Upper lobe of right lung (tissue), 1 donor: Measurements from ENCODE around the gene ZFR. TPM values are rescaled to one million over a fixed set of nuclear protein-coding genes. Genes with fewer than 3 reads are reported as not detected.
"Not testable (repeated sequence)": the region's sequence is repeated elsewhere in the genome, so short reads cannot be mapped to it uniquely, and the experiment has no call there.

Experiments
- ATAC-seq: fragments of 200-7000 bp; cut with Tn5 transposase; one replicate; pipeline ENCODE4 v1.9.1; 2020; ENCODE audit warnings: mild to moderate bottlenecking, moderate library complexity
- DNase-seq: peaks from one replicate; pipeline ENCODE4 v3.0.0-alpha.2; 2020
- H3K27ac ChIP-seq: fragments of 200-600 bp; one replicate; pipeline ENCODE4 v1.8.0; 2022
- H3K27me3 ChIP-seq: fragments of 200-600 bp; one replicate; pipeline ENCODE4 v1.8.0; 2022; ENCODE audit warnings: mild to moderate bottlenecking
- H3K36me3 ChIP-seq: fragments of 200-600 bp; one replicate; pipeline ENCODE4 v1.8.0; 2022
- H3K4me1 ChIP-seq: fragments of 200-600 bp; one replicate; pipeline ENCODE4 v1.8.0; 2022
- H3K4me3 ChIP-seq: fragments of 200-600 bp; one replicate; pipeline ENCODE4 v1.8.0; 2022; ENCODE audit warnings: mild to moderate bottlenecking
- H3K9me3 ChIP-seq: fragments of 200-600 bp; one replicate; pipeline ENCODE4 v1.8.0; 2022
- CTCF ChIP-seq: fragments of 200-600 bp; IDR thresholded peaks from one replicate; pipeline ENCODE4 v1.8.0; 2022; ENCODE audit warnings: antibody characterized with exemption
- intact Hi-C: fragments of 100-400 bp; cut with DNase I; formaldehyde crosslinking; loops from one replicate; pipeline ENCODE4 v1.11.0; 2022
- total RNA-seq: library from RNA; stranded (reverse); fragmentation: NEBNext Ultra II Directional; extraction: Animal tissue kit (Norgen Biotek cat#: 25700); gene quantifications from one replicate; pipeline ENCODE4 v1.2.1, GENCODE V29; 2021
- donor health status: DM: no; HTN: yes; CAD: no; lungs with severe emphysema.

ZFR gene
- total RNA-seq, 1 donor from 2014 or later, result 60.4 TPM

- H3K36me3 ChIP-seq, result no peaks in the 10 kb centered on the region
- DNase-seq (no peak), ATAC-seq (no peak)
- no peak overlapping the region for H3K4me3 ChIP-seq
- H3K9me3 ChIP-seq, result no peaks in the 10 kb centered on the region
- intact Hi-C loops, result no loop called here
- no peak overlapping the region for H3K27ac ChIP-seq
- peaks cover 4% of the 10 kb centered on the region for H3K4me1 ChIP-seq
- no peaks in the 10 kb centered on the region for H3K27me3 ChIP-seq
- TF ChIP-seq CTCF, result no peak
Measured at GRCh38 chr5:32323741-32324140, 120.8 kb downstream of the ZFR start.

GRCh38 chr5:32322882-32323281 lies 121.7 kb downstream of the ZFR start:
- TF ChIP-seq CTCF, result no peak
- intact Hi-C loops, result no loop called here
- DNase-seq, result no peak
- ATAC-seq, result no peak
- Histone ChIP-seq H3K4me3 (no peak overlapping the region), H3K9me3 (no peaks in the 10 kb centered on the region), H3K4me1 (peaks cover 4% of the 10 kb centered on the region), H3K27ac (no peak overlapping the region), H3K27me3 (no peaks in the 10 kb centered on the region), H3K36me3 (no peaks in the 10 kb centered on the region)

- H3K9me3 ChIP-seq, H3K36me3 ChIP-seq, H3K27me3 ChIP-seq, H3K4me3 ChIP-seq, ATAC-seq, H3K27ac ChIP-seq, intact Hi-C loops, DNase-seq, H3K4me1 ChIP-seq: not testable (repeated sequence)
Measured at GRCh38 chr5:32321787-32322186, 122.8 kb downstream of the ZFR start.

GRCh38 chr5:32320576-32320975 lies 124.0 kb downstream of the ZFR start:
- Histone ChIP-seq H3K4me3 (no peak overlapping the region), H3K36me3 (no peaks in the 10 kb centered on the region), H3K4me1 (peaks cover 4% of the 10 kb centered on the region), H3K27me3 (no peaks in the 10 kb centered on the region), H3K9me3 (no peaks in the 10 kb centered on the region), H3K27ac (no peak overlapping the region)
- intact Hi-C loops, result no loop called here
- ATAC-seq (no peak), DNase-seq (no peak)
- TF ChIP-seq CTCF, result no peak

GRCh38 chr5:32319926-32320543 lies 124.5 kb downstream of the ZFR start:
- Histone ChIP-seq H3K4me3 (no peak overlapping the region), H3K9me3 (no peaks in the 10 kb centered on the region), H3K4me1 (peaks cover under 1% of the 10 kb centered on the region), H3K27me3 (no peaks in the 10 kb centered on the region), H3K27ac (no peak overlapping the region), H3K36me3 (no peaks in the 10 kb centered on the region)
- ATAC-seq, result no peak
- TF ChIP-seq CTCF, result no peak
- no peak for DNase-seq
- intact Hi-C loops, result no loop called here

GRCh38 chr5:32319392-32319791 lies 125.1 kb downstream of the ZFR start:
- ATAC-seq, result no peak
- H3K36me3 ChIP-seq, result no peaks in the 10 kb centered on the region

More at GRCh38 chr5:32319392-32319791, 125.1 kb downstream of the ZFR start:
- Histone ChIP-seq H3K27me3 (no peaks in the 10 kb centered on the region), H3K9me3 (no peaks in the 10 kb centered on the region), H3K27ac (no peak overlapping the region), H3K4me3 (no peak overlapping the region), H3K4me1 (no peaks in the 10 kb centered on the region)
- no peak for DNase-seq
- intact Hi-C loops, result no loop called here
- TF ChIP-seq CTCF, result no peak
